Subcutaneous abdominal adipose tissue (tissue), 5 donors: ENCODE data around the gene MRPL20.

Experiments used
- H3K27ac ChIP-seq: one replicate; pipeline ENCODE4 v1.7.0; 2013; ENCODE audit warnings: low read depth, mild to moderate bottlenecking, inconsistent platforms, low read length, moderate library complexity
- H3K27me3 ChIP-seq, 5 donors: one replicate each; pipeline ENCODE4 v1.7.0; 2013; ENCODE audit warnings: low read length in 5 of 5, inconsistent platforms in 1 of 5; ENCODE audit not compliant: control insufficient read depth in 5 of 5, insufficient read depth in 4 of 5
- H3K36me3 ChIP-seq, 5 donors: one replicate each; pipeline ENCODE4 v1.7.0; 2013; ENCODE audit warnings: low read length in 5 of 5; ENCODE audit not compliant: control insufficient read depth in 5 of 5, insufficient read depth in 5 of 5
- H3K4me1 ChIP-seq, 5 donors: one replicate each; pipeline ENCODE4 v1.7.0; 2013; ENCODE audit warnings: low read length in 5 of 5, mild to moderate bottlenecking in 3 of 5, moderate library complexity in 1 of 5; ENCODE audit not compliant: control insufficient read depth in 5 of 5, insufficient read depth in 5 of 5
- H3K4me3 ChIP-seq, 5 donors: one replicate each; pipeline ENCODE4 v1.7.0; 2013; ENCODE audit warnings: low read length in 5 of 5, low read depth in 1 of 5
- H3K9ac ChIP-seq, 5 donors: one replicate each; pipeline ENCODE4 v1.7.0; 2013; ENCODE audit warnings: low read length in 5 of 5, mild to moderate bottlenecking in 4 of 5, moderate library complexity in 3 of 5
- H3K9me3 ChIP-seq, 5 donors: one replicate each; pipeline ENCODE4 v1.7.0; 2013; ENCODE audit warnings: low read length in 5 of 5; ENCODE audit not compliant: control insufficient read depth in 5 of 5
- donor health status: healthy.
- donor health status: healthy.
- donor health status: healthy.
- donor health status: healthy.
- donor health status: healthy.

Gene MRPL20

GRCh38 chr1:1399187-1399871 is 7.8 kb downstream of the MRPL20 start, which contains the start of gene CCNL2:
TSS of gene CCNL2 (minus strand) at chr1:1399335. CDS start at chr1:1399306, 29 bp downstream.
- Histone ChIP-seq H3K27me3 (no peaks in the 10 kb centered on the region), H3K4me1 (peaks cover 15 to 42% (median 34%) of the 10 kb centered on the region in 5 donors), H3K27ac (peak within 1 kb of the TSS; percentile 77), H3K9me3 (no peaks in the 10 kb centered on the region), H3K36me3 (peaks cover 0 to 61% (median 48%) of the 10 kb centered on the region in 5 donors), H3K9ac (peak within 1 kb of the TSS; percentile 84 to 96 (median 90)), H3K4me3 (peak within 1 kb of the TSS; percentile 87 to 99 (median 95))

GRCh38 chr1:1398677-1399186 is 8.4 kb downstream of the MRPL20 start:
- Histone ChIP-seq H3K36me3 (peaks cover 0 to 65% (median 53%) of the 10 kb centered on the region in 5 donors), H3K9me3 (no peaks in the 10 kb centered on the region), H3K4me3 (peak overlapping the region; percentile 70 to 99 (median 94)), H3K27ac (peak overlapping the region; percentile 77), H3K9ac (peak overlapping the region; percentile 26 to 96 (median 90)), H3K27me3 (no peaks in the 10 kb centered on the region), H3K4me1 (peaks cover 15 to 41% (median 34%) of the 10 kb centered on the region in 5 donors)

- Histone ChIP-seq H3K9me3 (no peaks in the 10 kb centered on the region), H3K27ac (peak overlapping the region; percentile 77), H3K9ac (peak overlapping the region in 4 of 5 donors; percentile 86 to 96 (median 92)), H3K36me3 (peaks cover 0 to 66% (median 56%) of the 10 kb centered on the region in 5 donors), H3K27me3 (no peaks in the 10 kb centered on the region), H3K4me3 (peak overlapping the region; percentile 70 to 99 (median 94)), H3K4me1 (peaks cover 15 to 39% (median 34%) of the 10 kb centered on the region in 5 donors)
Observed at GRCh38 chr1:1397839-1398523, 9.1 kb downstream of the MRPL20 start.

- peaks cover 12 to 25% (median 19%) of the 10 kb centered on the region in 5 donors for H3K4me1 ChIP-seq
- no peak overlapping the region for H3K27ac ChIP-seq
- H3K9me3 ChIP-seq: no peaks in the 10 kb centered on the region
- H3K27me3 ChIP-seq: no peaks in the 10 kb centered on the region
- H3K9ac ChIP-seq: no peak overlapping the region
- peaks cover 10 to 72% (median 65%) of the 10 kb centered on the region in 5 donors for H3K36me3 ChIP-seq
- H3K4me3 ChIP-seq: no peak overlapping the region
Observed at GRCh38 chr1:1395166-1395565, 11.9 kb downstream of the MRPL20 start.

- H3K27me3 ChIP-seq: no peaks in the 10 kb centered on the region
- H3K36me3 ChIP-seq: peaks cover 10 to 82% (median 75%) of the 10 kb centered on the region in 5 donors
- H3K9me3 ChIP-seq: no peaks in the 10 kb centered on the region
- H3K4me3 ChIP-seq: no peak overlapping the region
- no peak overlapping the region for H3K9ac ChIP-seq
- peaks cover 8 to 17% (median 13%) of the 10 kb centered on the region in 5 donors for H3K4me1 ChIP-seq
- no peak overlapping the region for H3K27ac ChIP-seq
Observed at GRCh38 chr1:1394116-1394515, 13.0 kb downstream of the MRPL20 start.

GRCh38 chr1:1393428-1393827 is 13.7 kb downstream of the MRPL20 start:
- Histone ChIP-seq H3K27ac (no peak overlapping the region), H3K4me3 (no peak overlapping the region)

GRCh38 chr1:1393014-1393413 is 14.1 kb downstream of the MRPL20 start:
- H3K4me1 ChIP-seq: peaks cover 5 to 11% (median 7%) of the 10 kb centered on the region in 5 donors
- no peak overlapping the region for H3K9ac ChIP-seq
- H3K27me3 ChIP-seq: no peaks in the 10 kb centered on the region
- H3K4me3 ChIP-seq: no peak overlapping the region
- no peaks in the 10 kb centered on the region for H3K9me3 ChIP-seq
- peaks cover 10 to 93% (median 81%) of the 10 kb centered on the region in 5 donors for H3K36me3 ChIP-seq
- H3K27ac ChIP-seq: no peak overlapping the region

More at GRCh38 chr1:1393428-1393827, 13.7 kb downstream of the MRPL20 start:
- no peaks in the 10 kb centered on the region for H3K9me3 ChIP-seq
- H3K9ac ChIP-seq: no peak overlapping the region
- no peaks in the 10 kb centered on the region for H3K27me3 ChIP-seq
- H3K36me3 ChIP-seq: peaks cover 10 to 89% (median 78%) of the 10 kb centered on the region in 5 donors
- H3K4me1 ChIP-seq: peaks cover 8 to 15% (median 11%) of the 10 kb centered on the region in 5 donors

- Histone ChIP-seq H3K4me1 (no peaks in the 10 kb centered on the region), H3K27me3 (no peaks in the 10 kb centered on the region), H3K9ac (no peak overlapping the region), H3K4me3 (no peak overlapping the region), H3K9me3 (no peaks in the 10 kb centered on the region), H3K27ac (no peak overlapping the region), H3K36me3 (peaks cover 12 to 98% (median 87%) of the 10 kb centered on the region in 5 donors)
Observed at GRCh38 chr1:1391225-1391624, 15.9 kb downstream of the MRPL20 start.

- Histone ChIP-seq H3K9ac (no peak overlapping the region), H3K27me3 (no peaks in the 10 kb centered on the region), H3K36me3 (peaks cover 12 to 99% (median 91%) of the 10 kb centered on the region in 5 donors), H3K4me1 (no peaks in the 10 kb centered on the region), H3K4me3 (no peak overlapping the region), H3K27ac (no peak overlapping the region), H3K9me3 (no peaks in the 10 kb centered on the region)
Observed at GRCh38 chr1:1390675-1391074, 16.4 kb downstream of the MRPL20 start.

GRCh38 chr1:1388078-1388472 is 19.0 kb downstream of the MRPL20 start:
- Histone ChIP-seq H3K9ac (no peak overlapping the region), H3K36me3 (peaks cover 12 to 85% (median 73%) of the 10 kb centered on the region in 5 donors)

More at GRCh38 chr1:1388078-1388472, 19.0 kb downstream of the MRPL20 start:
- no peaks in the 10 kb centered on the region for H3K27me3 ChIP-seq
- H3K9me3 ChIP-seq: no peaks in the 10 kb centered on the region
- no peaks in the 10 kb centered on the region for H3K4me1 ChIP-seq
- H3K27ac ChIP-seq: no peak overlapping the region
- H3K4me3 ChIP-seq: no peak overlapping the region
